PC-9 (cell line): ENCODE data around the gene CHRD. TPM values are rescaled to one million over a fixed set of nuclear protein-coding genes. Genes with fewer than 3 reads are reported as not detected.

ENCODE experiments used
- BruUV-seq: library from RNA; stranded (reverse); fragments of 400-500 nt; replicated peaks from 2 replicates; lab custom pipeline; 2021; lab: Mats Ljungman, UMichigan
- CTCF ChIA-PET: fragments of 300-600 bp; sonication (Branson Sonifier 250); formaldehyde crosslinking; loops from one replicate; lab custom pipeline; 2022; ENCODE audit warnings: antibody characterized with exemption; lab: Charles Lee
- POLR2A ChIA-PET: fragments of 300-600 bp; sonication (Branson Sonifier 250); formaldehyde crosslinking; loops from one replicate; lab custom pipeline; 2022; ENCODE audit warnings: antibody characterized with exemption; ENCODE audit not compliant: unreplicated experiment; lab: Charles Lee
- DNase-seq, 2 experiments: peaks; one replicate each; pipeline versions ENCODE4 v3.0.0 to v3.0.0-alpha.2; 2015 to 2022; ENCODE audit warnings: mixed read lengths in 1 of 2
- H2AFZ ChIP-seq: fragments of 200-600 bp; sonication (generic); 2 replicates; pipeline ENCODE4 v1.8.1; 2017; ENCODE audit warnings: antibody characterized with exemption
- H3F3A ChIP-seq: fragments of 200-600 bp; sonication (generic); 2 replicates; pipeline ENCODE4 v1.8.1; 2017; ENCODE audit warnings: antibody characterized with exemption, mild to moderate bottlenecking, low read depth; ENCODE audit not compliant: insufficient read depth
- H3K27ac ChIP-seq: fragments of 200-600 bp; sonication (generic); 2 replicates; pipeline ENCODE4 v1.6.1; 2016; ENCODE audit warnings: mixed run types
- H3K27me3 ChIP-seq: fragments of 200-600 bp; sonication (generic); 2 replicates; pipeline ENCODE4 v1.6.1; 2016; ENCODE audit warnings: low read depth, mixed run types; ENCODE audit not compliant: insufficient read depth
- H3K36me3 ChIP-seq: fragments of 200-600 bp; sonication (generic); 2 replicates; pipeline ENCODE4 v1.6.1; 2016; ENCODE audit warnings: low read depth, mixed run types
- H3K4me1 ChIP-seq: fragments of 200-600 bp; sonication (generic); replicated peaks from 2 replicates; pipeline ENCODE4 v1.6.1; 2016; ENCODE audit warnings: mixed run types; ENCODE audit not compliant: insufficient read depth
- H3K4me2 ChIP-seq: fragments of 200-600 bp; sonication (generic); 2 replicates; pipeline ENCODE4 v1.6.1; 2017; ENCODE audit warnings: mixed run types
- H3K4me3 ChIP-seq: fragments of 200-600 bp; sonication (generic); 2 replicates; pipeline ENCODE4 v1.6.1; 2016; ENCODE audit warnings: mixed run types
- H3K79me2 ChIP-seq: fragments of 200-600 bp; sonication (generic); 2 replicates; pipeline ENCODE4 v1.6.1; 2017; ENCODE audit warnings: low read depth, mixed run types
- H3K9me2 ChIP-seq: fragments of 200-600 bp; sonication (generic); 2 replicates; pipeline ENCODE4 v1.8.1; 2017; ENCODE audit warnings: mild to moderate bottlenecking; ENCODE audit not compliant: insufficient read depth
- H3K9me3 ChIP-seq: fragments of 200-600 bp; sonication (generic); 2 replicates; pipeline ENCODE4 v1.8.1; 2016; ENCODE audit warnings: low read depth; ENCODE audit not compliant: insufficient read depth
- H4K20me1 ChIP-seq: fragments of 200-600 bp; sonication (generic); 2 replicates; pipeline ENCODE4 v1.8.1; 2017; ENCODE audit not compliant: insufficient read depth
- CTCF ChIP-seq: fragments of 200-600 bp; sonication (generic); conservative IDR thresholded peaks from 2 replicates; pipeline ENCODE4 v1.6.1; 2017; ENCODE audit warnings: mixed run types, antibody characterized with exemption, mild to moderate bottlenecking, moderate library complexity
- EZH2 ChIP-seq: fragments of 200-600 bp; sonication (generic); IDR thresholded peaks from 2 replicates; pipeline ENCODE4 v1.8.0; 2017; ENCODE audit warnings: antibody characterized with exemption, low read depth
- intact Hi-C: fragments of 100-400 bp; cut with micrococcal nuclease; formaldehyde crosslinking; loops from one replicate; pipeline ENCODE4 v1.10.0; 2022; ENCODE audit not compliant: unreplicated experiment
- total RNA-seq: library from RNA; stranded (reverse); gene quantifications from 2 replicates; pipeline ENCODE4 v1.2.3, GENCODE V29; 2021

Gene CHRD
- total RNA-seq, 1 experiment from 2014 or later = not detected

DNA sequence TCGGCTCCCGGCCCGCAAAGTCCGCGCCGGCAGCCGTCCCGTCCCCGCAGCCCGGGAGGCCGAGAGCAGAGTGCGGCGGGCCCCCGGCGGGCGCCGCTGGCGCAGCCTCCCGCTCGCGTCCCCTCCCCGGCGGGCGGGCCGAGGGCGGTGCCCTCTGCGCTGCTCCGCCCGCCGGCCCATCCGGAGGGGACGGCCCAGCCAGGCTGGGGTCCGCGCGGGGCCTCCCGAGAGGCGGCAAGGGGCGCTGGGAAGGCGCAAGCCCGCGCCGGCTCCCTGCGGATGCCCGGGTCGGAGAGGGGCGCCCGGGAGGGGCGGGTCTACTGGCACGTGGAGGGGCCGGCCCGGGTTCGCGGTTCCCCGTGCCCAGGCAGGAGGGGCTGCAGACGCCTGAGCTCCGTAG lies 18.3 kb upstream of the CHRD start, which contains the start of the genes CLCN2 and POLR2H:
TSS of gene CLCN2 (minus strand) at position 74 of the 400 bp plus-strand sequence. CDS start 126 bp downstream, outside the sequence.
TSS of gene POLR2H (plus strand) at position 179 of the 400 bp plus-strand sequence. CDS start 1,783 bp downstream, outside the sequence.
- Histone ChIP-seq H3K9me2 (no peaks in the 10 kb centered on the region), H3K27ac (peak within 1 kb of the TSS; percentile 95), H3K4me2 (peak within 1 kb of the TSS; percentile 99), H3K4me1 (peaks cover 22% of the 10 kb centered on the region), H3K4me3 (peak within 1 kb of the TSS; percentile 85), H3K27me3 (no peaks in the 10 kb centered on the region), H2AFZ (peak within 1 kb of the TSS; percentile 98), H3K36me3 (peaks cover 13% of the 10 kb centered on the region), H4K20me1 (peaks cover 18% of the 10 kb centered on the region), H3K9me3 (no peaks in the 10 kb centered on the region), H3F3A (peaks cover 36% of the 10 kb centered on the region), H3K79me2 (peaks cover 35% of the 10 kb centered on the region)
- peak in 1 of 2 experiments; percentile 86 for DNase-seq
- BruUV-seq = no TSS peak
- intact Hi-C loops = loop anchor here (5.0 kb wide), 2 partner anchors 184 to 344 kb away; partner anchors contain the start of gene ABCC5
- ChIA-PET CTCF (interaction anchor here (0.5 to 2.8 kb wide), 3 partner anchors 10 to 466 kb away, joined by 3 to 17 read pairs (median 7); no protein-coding TSS in a partner anchor), POLR2A (no interaction called here)
- no peak for TF ChIP-seq CTCF
- no peak for TF ChIP-seq EZH2

DNA sequence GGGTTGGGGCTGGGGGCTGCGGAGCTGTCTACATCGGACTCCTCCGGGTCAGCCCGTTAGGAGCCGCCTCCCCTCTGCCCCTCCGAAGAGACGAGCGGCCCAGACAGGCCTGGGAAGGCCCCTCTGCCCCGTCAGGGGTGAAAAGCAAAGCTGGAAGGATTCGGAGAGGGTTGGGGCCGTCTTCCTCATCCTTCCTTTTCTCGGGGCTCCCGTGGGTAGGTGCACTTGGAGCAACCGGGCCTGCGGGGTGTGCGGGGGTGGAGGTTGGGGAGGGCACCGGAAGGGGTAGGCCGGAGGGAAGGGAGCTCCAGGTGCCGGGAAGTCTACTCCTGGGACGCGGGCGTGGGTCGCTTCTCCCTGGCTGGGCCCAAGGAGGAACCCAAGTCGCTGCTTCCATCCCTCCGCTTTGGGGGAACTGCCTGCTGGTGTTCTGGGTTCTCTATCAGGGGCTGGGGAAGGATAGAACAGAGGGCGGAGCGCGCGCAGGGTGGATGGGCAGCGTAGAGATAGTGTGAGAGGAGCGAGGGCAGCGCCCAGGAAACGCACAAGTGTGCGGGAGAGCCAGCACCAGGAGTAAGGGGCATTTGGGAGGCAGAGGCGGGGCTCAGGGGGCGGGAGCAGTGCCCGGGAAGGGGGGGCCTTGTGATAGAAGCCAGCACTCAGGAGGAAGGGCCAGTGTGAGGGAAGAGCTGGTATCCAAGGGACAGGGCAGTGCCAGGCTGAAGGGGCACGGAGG lies 17.8 kb upstream of the CHRD start:
- Histone ChIP-seq H3K9me3 (no peaks in the 10 kb centered on the region), H4K20me1 (peaks cover 23% of the 10 kb centered on the region), H3K36me3 (peaks cover 16% of the 10 kb centered on the region), H3K79me2 (peaks cover 35% of the 10 kb centered on the region), H3K4me1 (peaks cover 22% of the 10 kb centered on the region), H3K4me2 (peak overlapping the region; percentile 99), H3F3A (peaks cover 41% of the 10 kb centered on the region), H2AFZ (peak overlapping the region; percentile 81), H3K27ac (peak overlapping the region; percentile 95), H3K9me2 (no peaks in the 10 kb centered on the region), H3K4me3 (peak overlapping the region; percentile 85), H3K27me3 (no peaks in the 10 kb centered on the region)
- BruUV-seq = TSS peak; percentile 71
- CTCF ChIA-PET = interaction anchor here (0.5 to 2.8 kb wide), 6 partner anchors 9 to 788 kb away, joined by 3 to 17 read pairs (median 6); no protein-coding TSS in a partner anchor
- DNase-seq = peak; percentile 76 to 87
- TF ChIP-seq EZH2 = no peak
- TF ChIP-seq CTCF = no peak
- intact Hi-C loops = loop anchor here (1.0 to 5.0 kb wide), 7 partner anchors 17 to 345 kb away; partner anchors contain the start of genes ABCC5, ALG3 and EEF1AKMT4
- POLR2A ChIA-PET = interaction anchor here (0.6 to 1.0 kb wide), 6 partner anchors 9 to 227 kb away, joined by 3 to 36 read pairs (median 4); no protein-coding TSS in a partner anchor
